Stimulated activated CD8-positive, alpha-beta memory T cell treated with anti-CD3 and anti-CD28 coated beads, Interleukin-12 subunit alpha, Interleukin-12 subunit beta, amount 100 ng/mL, for 1 hour (primary cell): ENCODE results near the gene ERBB4.

Source experiments
- DNase-seq: peaks from one replicate; pipeline ENCODE4 v3.0.0-alpha.2; 2020; ENCODE audit warnings: low read depth

ERBB4 gene

GRCh38 chr2:211469664-211470059, 1068.9 kb downstream of the ERBB4 start:
- DNase-seq: no peak

DNA sequence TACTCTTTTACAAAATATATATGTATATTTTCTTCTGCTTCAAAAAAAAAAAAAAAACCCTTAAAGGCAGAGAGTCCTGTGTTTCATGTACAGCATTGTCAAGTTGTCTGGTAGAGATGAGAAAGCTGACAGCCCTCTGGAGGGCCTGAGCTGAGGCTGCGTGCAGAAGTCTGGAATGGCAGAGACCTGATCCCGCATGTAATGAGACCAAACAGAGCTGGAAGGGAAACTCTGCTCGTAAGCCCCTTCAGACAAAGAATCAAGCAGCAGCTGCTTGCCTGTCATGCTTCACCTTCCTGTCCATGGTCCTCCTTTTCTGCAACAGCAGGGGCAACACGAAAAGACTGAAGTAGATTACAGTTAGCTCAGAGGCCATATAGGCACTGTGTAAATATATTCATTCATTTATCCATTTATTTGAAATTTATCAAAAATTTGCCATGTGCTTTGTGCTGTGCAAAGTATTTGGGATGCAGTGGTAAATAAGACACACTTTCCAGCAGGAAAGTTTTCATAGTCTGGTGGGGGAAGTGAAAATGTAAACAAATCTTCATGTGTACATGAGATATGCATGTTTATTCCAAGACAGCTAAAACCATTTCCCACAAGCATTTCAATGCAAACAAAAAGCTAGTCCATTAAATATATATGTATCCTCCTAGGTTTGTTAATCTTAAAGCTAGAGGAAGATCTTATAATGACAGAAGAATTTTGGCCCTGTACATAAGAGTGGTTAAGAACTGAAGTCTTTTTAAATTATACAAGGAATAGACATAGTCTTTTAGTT, 1069.5 kb downstream of the ERBB4 start:
- no peak for DNase-seq

DNA sequence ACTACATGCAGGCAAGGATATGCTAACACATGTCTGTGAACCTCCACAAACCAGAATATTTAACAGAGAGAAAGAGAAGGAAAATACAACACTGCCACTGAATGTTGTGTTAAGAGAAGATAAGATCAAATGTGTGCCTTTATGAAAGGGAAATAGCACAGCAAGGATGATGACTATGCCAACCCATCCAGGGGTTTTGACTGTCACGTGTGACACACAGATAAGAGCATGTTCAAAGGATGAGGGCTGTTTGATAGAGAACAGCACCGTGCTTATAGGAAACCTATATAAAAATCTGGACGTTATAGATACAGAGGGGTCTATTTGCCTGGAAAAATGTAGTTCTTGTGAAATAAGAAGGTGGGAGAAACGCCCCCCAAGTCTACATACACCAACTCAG, 1070.4 kb downstream of the ERBB4 start:
- no peak for DNase-seq

- DNase-seq: no peak
These were observed 1075.2 kb downstream of the ERBB4 start for GRCh38 chr2:211463397-211463796.

- no peak for DNase-seq
These were observed 1079.6 kb downstream of the ERBB4 start for GRCh38 chr2:211458974-211459373.

GRCh38 chr2:211457325-211457724, 1081.3 kb downstream of the ERBB4 start:
- DNase-seq: no peak

DNA sequence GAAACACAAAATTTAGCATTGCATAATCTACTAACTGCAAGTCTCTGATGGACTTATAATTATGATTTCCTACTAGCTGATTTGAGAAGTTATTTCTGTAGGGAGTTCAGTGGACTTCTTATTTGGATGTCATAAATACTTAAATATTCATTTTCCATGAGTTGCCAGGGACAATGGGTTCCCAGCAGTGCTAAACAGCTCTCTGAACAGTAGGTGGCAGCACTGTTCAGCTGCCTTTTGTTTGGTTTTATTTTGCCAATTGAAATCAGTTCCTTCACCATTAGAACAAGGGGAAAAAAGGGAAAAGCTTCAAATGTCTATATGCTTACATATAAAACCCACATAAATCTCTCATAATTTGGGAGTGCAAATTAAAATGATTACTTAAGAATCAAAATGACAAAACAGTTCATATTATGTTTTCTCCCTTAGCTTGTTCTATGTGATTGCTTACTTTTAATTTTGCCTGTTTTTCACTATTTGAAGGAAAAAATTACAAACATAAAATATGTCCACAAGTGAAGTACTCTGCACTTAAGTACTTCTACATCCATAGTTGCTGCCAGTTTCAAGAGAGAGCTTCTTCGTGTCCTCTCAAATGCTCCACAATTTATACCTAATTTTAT, 1083.3 kb downstream of the ERBB4 start:
- DNase-seq: no peak

DNA sequence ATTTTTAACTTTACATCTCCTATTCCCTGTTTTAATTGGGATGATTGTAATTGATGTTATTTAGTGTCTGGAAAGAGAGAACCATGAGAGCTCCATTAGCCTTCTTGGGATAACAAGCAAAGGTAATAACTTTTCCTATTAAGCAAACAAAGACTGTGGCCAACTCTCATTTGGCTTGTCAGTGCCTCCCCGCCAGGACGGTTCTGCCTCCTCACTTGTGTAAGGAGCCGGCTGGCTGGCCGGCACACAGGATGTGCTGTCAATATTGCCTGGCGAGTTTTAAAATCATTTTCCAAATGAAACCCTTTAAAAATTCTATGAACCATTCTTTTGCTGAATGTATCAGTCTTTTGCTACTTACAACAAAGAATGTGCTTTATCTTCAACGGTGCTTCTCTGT, 1083.9 kb downstream of the ERBB4 start:
- no peak for DNase-seq

GRCh38 chr2:211453311-211453887, 1085.2 kb downstream of the ERBB4 start:
- DNase-seq: no peak

DNA sequence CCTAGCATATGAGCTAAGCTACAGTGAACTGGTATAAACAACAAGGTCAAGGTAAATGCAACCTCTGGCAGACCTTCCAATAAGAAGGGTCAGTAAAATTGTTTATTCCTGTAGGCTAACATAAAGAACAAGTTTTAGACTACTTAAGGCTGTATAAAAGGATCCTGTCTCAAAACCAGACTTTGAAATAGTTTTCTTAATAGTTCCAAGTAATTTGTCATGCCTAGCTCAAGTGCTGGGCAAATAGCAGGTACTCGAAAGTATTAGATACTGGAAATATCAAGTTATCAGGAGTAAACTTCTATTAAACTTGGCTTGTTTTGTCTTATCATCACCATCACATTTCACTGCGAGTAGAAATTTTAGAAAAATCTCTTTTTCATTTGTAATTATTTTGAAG, 1087.0 kb downstream of the ERBB4 start:
- DNase-seq: no peak

DNA sequence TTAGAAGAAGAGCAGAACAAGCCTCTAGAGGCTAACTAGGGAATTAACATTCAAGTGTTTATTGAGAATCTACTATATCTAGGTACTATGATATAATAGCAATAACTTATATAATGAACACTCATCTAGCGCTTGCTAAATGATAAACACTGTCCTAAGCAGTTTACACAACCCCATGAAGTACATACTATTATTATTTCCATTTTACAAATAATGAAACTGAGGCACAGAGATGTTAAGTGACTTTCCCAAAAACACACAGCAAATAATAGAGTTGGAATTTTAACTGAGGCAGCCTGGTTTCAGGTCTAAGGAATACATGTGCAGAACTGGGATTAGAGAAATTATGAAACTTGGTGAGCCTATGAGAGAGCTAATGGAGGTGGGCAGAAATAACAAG, 1088.8 kb downstream of the ERBB4 start:
- DNase-seq: no peak

DNA sequence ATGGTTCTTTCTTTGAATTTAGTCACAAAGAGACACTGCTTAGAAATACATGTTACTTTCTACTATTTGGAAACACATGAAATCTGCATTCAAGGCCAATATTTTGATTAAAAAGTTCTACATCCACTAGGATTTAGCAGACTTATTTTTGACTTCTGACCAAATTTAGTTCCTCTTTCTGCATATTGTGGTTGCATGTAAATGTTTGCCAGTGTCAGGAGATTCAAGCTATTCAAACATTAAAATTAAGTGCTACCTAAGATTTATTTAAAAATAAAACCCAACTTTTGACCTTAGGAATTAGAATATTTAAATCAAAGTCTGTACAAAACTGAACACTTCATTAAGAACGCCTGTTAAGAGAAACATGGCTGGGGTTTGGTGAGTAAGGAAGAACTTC, 1091.1 kb downstream of the ERBB4 start:
- no peak for DNase-seq

- no peak for DNase-seq
These were observed 1098.5 kb downstream of the ERBB4 start for GRCh38 chr2:211440107-211440506.

DNA sequence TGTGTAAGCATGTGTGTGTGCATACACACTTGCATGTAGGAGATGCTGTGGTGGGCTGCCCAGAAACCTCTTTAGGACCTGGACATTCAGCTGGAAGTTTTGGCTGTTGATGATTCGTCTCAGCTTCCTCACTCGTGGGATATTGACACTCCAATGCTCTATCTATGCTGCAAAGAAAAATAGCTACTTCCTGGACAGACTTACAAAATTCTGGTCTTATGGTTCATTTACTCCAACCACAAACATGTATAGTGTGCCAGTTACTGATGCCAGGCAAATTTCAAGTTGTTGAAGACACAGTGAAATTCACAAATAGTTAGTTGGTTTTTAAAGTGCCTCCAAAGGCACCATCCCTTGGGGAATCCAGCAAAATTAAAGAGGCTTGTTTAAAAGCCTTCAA, 1099.6 kb downstream of the ERBB4 start:
- no peak for DNase-seq

DNA sequence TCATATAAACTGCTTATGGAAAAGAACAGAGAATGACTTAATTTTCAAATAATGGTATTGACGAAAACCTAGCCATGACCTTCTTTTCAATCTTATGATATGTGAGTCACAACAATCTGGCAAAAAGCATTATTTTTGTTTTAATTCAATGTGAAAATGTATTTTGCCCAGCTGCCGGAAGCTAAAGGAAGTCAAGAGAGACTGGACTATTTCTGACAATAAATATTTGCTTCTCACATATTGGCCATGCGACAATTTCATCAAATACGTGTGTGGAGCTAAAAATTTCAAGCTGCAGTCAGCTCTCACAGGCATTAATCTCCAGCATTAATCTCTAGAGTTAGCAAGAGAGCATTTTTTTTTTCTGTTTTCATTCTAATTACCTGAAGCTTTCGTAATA, 1101.2 kb downstream of the ERBB4 start:
- DNase-seq: no peak

DNA sequence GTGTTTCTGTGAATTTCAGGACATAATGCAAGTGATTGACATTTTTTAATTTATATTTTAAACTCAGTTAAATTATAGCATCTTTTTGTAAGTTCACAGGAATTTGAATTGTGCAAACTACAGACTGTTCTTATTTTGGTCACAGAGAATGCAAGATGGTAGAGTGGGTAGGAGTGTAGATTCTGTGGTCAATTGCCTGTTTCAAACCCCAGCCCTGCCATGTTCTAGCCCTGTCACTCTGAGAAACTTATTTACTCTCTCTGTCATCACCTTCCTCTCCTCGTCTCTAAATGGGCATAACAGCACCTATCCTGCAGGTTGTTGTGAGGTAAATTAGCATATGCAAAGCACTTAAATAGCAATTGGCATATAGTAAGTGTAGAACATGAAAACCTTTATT, 1102.4 kb downstream of the ERBB4 start:
- no peak for DNase-seq

- no peak for DNase-seq
These were observed 1103.3 kb downstream of the ERBB4 start for GRCh38 chr2:211435331-211435730.

GRCh38 chr2:211434773-211435172, 1103.8 kb downstream of the ERBB4 start:
- DNase-seq: no peak

- no peak for DNase-seq
These were observed 1109.2 kb downstream of the ERBB4 start for GRCh38 chr2:211429256-211429920.

- no peak for DNase-seq
These were observed 1112.4 kb downstream of the ERBB4 start for GRCh38 chr2:211426240-211426639.

GRCh38 chr2:211423018-211423417, 1115.6 kb downstream of the ERBB4 start:
- DNase-seq: no peak

- DNase-seq: no peak
These were observed 1121.1 kb downstream of the ERBB4 start for GRCh38 chr2:211417544-211417943.

- no peak for DNase-seq
These were observed 1122.2 kb downstream of the ERBB4 start for GRCh38 chr2:211416373-211416772.
